ENCODE measurements around the gene KCNJ16.

Gene KCNJ16

GRCh38 chr17:70074236-70074830 lies 692 bp upstream of the KCNJ16 start:
- Histone ChIP-seq H3K9ac (ENCODE audit: low read depth, low read length) (no peak overlapping the region), H3K4me1 (ENCODE audit: insufficient read depth, low read length) (peaks cover 6% of the 10 kb centered on the region; the same call in 1 of the 2 replicates), H3K9me3 (ENCODE audit: control insufficient read depth, insufficient read depth, low read length) (no peaks in the 10 kb centered on the region), H3K36me3 (ENCODE audit: insufficient read depth, low read length) (no peaks in the 10 kb centered on the region)

GRCh38 chr17:70076189-70076588 lies 1.2 kb downstream of the KCNJ16 start:
- H3K4me1 ChIP-seq (ENCODE audit: insufficient read depth, low read length): no peaks in the 10 kb centered on the region
- H3K9me3 ChIP-seq (ENCODE audit: control insufficient read depth, insufficient read depth, low read length): no peaks in the 10 kb centered on the region
- H3K36me3 ChIP-seq (ENCODE audit: insufficient read depth, low read length): no peaks in the 10 kb centered on the region
- no peak overlapping the region for H3K9ac ChIP-seq (ENCODE audit: low read depth, low read length)

GRCh38 chr17:70076831-70077230 lies 1.8 kb downstream of the KCNJ16 start:
- Histone ChIP-seq H3K4me1 (ENCODE audit: insufficient read depth, low read length) (no peaks in the 10 kb centered on the region), H3K9ac (ENCODE audit: low read depth, low read length) (no peak overlapping the region), H3K9me3 (ENCODE audit: control insufficient read depth, insufficient read depth, low read length) (no peaks in the 10 kb centered on the region), H3K36me3 (ENCODE audit: insufficient read depth, low read length) (no peaks in the 10 kb centered on the region)

- Histone ChIP-seq H3K9me3 (ENCODE audit: control insufficient read depth, insufficient read depth, low read length) (no peaks in the 10 kb centered on the region), H3K9ac (ENCODE audit: low read depth, low read length) (no peak overlapping the region), H3K36me3 (ENCODE audit: insufficient read depth, low read length) (no peaks in the 10 kb centered on the region), H3K4me1 (ENCODE audit: insufficient read depth, low read length) (no peaks in the 10 kb centered on the region)
Measured at GRCh38 chr17:70078549-70078948, 3.5 kb downstream of the KCNJ16 start.

DNA sequence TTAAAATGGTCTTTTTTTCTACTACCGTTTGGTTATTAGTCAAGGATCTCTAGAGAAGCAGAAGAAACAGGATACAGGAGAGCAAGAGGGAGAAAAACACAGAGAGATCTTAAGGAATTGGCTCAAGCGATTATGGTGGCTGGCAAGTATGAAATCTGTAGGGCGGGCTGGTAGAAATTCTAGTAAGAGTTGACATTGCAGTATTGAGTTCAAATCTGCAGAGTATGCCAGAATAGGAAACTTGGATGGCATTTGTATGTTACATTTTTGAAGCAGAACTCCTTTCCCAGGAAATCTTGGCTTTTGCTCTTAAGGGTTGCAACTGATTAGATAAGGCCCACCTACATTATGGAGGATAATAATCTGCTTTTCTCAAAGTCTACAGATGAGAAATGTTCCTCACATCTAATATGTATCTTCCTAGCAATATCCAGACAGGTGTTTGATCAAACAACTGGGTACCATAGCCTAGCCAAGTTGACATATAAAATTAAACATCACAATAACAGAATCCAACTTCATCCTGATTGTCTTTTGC lies 4.0 kb downstream of the KCNJ16 start:
- no peak overlapping the region for H3K9ac ChIP-seq (ENCODE audit: low read depth, low read length)
- no peaks in the 10 kb centered on the region for H3K9me3 ChIP-seq (ENCODE audit: control insufficient read depth, insufficient read depth, low read length)
- no peaks in the 10 kb centered on the region for H3K4me1 ChIP-seq (ENCODE audit: insufficient read depth, low read length)
- no peaks in the 10 kb centered on the region for H3K36me3 ChIP-seq (ENCODE audit: insufficient read depth, low read length)

DNA sequence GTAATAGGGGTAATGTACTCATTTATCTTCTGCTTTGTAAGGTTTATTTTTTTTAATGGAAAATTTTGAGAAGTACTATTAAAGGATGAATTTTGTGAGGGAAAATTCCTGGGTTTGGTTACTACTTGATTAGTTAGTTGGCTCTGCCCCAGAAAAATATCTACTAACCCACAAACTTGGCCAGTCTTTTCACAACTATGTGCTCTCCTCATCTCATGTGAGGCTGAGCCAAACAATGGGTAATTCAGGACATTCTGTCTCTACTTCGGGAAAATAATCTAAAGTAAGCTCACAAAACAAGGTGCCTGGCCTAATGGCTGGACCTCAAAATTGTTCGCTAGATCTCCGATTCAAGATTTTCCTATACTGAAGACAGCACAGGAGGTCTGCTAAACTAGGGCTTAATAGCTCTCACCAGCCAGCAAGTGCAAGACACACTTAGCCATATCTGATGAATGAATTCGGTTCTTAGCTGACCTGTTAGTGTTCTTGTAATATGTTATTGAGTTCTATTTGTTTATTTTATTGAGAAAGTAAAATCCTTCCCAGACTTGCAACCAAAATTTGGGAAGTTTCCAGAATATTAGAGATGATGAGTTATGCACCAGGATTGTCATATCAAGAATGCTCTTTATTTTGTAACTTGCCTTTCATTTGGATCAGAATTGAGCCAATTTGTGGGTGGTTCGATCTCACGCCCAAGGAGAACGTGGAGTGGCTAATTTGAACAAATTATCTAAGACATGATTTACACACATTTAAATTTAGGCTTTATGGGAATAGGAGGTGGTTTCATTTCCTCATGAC lies 5.7 kb downstream of the KCNJ16 start:
- no peaks in the 10 kb centered on the region for H3K4me1 ChIP-seq (ENCODE audit: insufficient read depth, low read length)
- H3K36me3 ChIP-seq (ENCODE audit: insufficient read depth, low read length): no peaks in the 10 kb centered on the region
- no peaks in the 10 kb centered on the region for H3K9me3 ChIP-seq (ENCODE audit: control insufficient read depth, insufficient read depth, low read length)
- no peak overlapping the region for H3K9ac ChIP-seq (ENCODE audit: low read depth, low read length)

DNA sequence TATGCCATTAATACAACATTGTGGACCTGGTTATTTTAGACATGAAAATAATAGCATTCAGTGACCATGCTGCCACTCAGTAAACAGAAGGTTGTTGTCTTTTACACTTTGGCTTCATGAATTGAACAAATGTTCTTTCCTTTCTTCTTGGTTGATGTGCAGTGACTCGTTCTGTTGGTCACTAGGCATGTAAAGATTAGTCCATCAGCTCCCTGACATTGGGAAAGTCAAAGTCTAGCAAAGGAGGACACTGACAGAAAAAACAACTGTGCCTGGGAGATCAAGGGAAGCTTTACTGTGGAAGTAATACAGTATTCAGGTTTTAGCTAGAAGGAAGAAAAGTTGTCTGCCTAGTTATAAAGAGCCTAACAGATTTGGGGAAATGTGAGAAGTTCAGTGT lies 6.9 kb downstream of the KCNJ16 start:
- Histone ChIP-seq H3K9me3 (ENCODE audit: control insufficient read depth, insufficient read depth, low read length) (no peaks in the 10 kb centered on the region), H3K4me1 (ENCODE audit: insufficient read depth, low read length) (no peaks in the 10 kb centered on the region), H3K9ac (ENCODE audit: low read depth, low read length) (no peak overlapping the region), H3K36me3 (ENCODE audit: insufficient read depth, low read length) (no peaks in the 10 kb centered on the region)

- Histone ChIP-seq H3K9me3 (ENCODE audit: control insufficient read depth, insufficient read depth, low read length) (no peaks in the 10 kb centered on the region), H3K36me3 (ENCODE audit: insufficient read depth, low read length) (no peaks in the 10 kb centered on the region)
Measured at GRCh38 chr17:70084476-70084875, 9.5 kb downstream of the KCNJ16 start.

DNA sequence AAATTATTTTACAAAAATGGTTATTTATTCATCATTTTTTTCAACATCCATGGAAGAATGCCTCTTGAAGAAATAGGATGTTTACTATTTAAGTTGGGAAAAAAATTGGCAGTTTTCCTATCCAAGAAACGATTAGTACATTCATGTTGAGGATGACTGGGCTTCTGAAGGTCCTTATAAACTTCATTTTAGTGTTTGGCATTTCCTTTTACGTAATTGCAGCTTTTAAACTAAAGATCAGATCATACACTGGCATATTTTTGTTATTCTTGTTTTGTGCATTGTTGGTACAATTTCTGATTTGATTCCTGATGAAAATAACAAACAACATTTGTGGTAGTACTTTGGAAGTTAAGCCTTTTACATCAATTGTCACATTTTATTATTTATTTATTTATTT lies 11.5 kb downstream of the KCNJ16 start:
- Histone ChIP-seq H3K36me3 (ENCODE audit: insufficient read depth, low read length) (no peaks in the 10 kb centered on the region), H3K9ac (ENCODE audit: low read depth, low read length) (no peak overlapping the region), H3K9me3 (ENCODE audit: control insufficient read depth, insufficient read depth, low read length) (no peaks in the 10 kb centered on the region), H3K4me1 (ENCODE audit: insufficient read depth, low read length) (no peaks in the 10 kb centered on the region)

More at GRCh38 chr17:70084476-70084875, 9.5 kb downstream of the KCNJ16 start:
- Histone ChIP-seq H3K4me1 (ENCODE audit: insufficient read depth, low read length) (no peaks in the 10 kb centered on the region), H3K9ac (ENCODE audit: low read depth, low read length) (no peak overlapping the region)

GRCh38 chr17:70089513-70090148 lies 14.6 kb downstream of the KCNJ16 start:
- H3K4me1 ChIP-seq (ENCODE audit: insufficient read depth, low read length): no peaks in the 10 kb centered on the region
- no peaks in the 10 kb centered on the region for H3K36me3 ChIP-seq (ENCODE audit: insufficient read depth, low read length)
- H3K9ac ChIP-seq (ENCODE audit: low read depth, low read length): no peak overlapping the region
- no peaks in the 10 kb centered on the region for H3K9me3 ChIP-seq (ENCODE audit: control insufficient read depth, insufficient read depth, low read length)

DNA sequence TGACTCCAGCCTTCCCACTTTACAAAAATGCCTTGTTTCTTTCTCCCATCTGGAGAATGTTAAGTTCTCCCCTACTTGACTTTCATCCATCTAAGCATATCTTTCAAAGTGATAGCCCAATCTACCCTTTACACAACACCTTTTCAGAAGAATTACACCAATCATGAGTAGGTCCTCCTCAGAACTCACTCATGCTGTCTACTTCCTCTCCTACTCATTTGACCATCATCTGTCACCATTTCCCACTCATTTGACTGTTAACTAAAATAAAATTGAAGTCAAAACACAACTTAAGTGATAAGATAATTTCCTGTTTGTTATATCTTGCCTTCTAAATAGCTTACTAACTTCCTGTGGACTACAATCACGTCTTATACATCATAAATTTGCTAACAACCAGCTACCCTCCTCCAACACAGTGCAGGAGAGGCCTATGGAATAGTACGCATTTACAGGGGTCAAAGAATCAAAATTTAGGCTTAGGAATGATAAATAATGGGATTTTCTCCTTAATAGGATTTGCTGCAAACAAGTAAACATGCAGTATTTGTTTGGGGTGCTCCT lies 16.1 kb downstream of the KCNJ16 start:
- Histone ChIP-seq H3K4me1 (ENCODE audit: insufficient read depth, low read length) (no peaks in the 10 kb centered on the region), H3K36me3 (ENCODE audit: insufficient read depth, low read length) (no peaks in the 10 kb centered on the region), H3K9ac (ENCODE audit: low read depth, low read length) (no peak overlapping the region), H3K9me3 (ENCODE audit: control insufficient read depth, insufficient read depth, low read length) (no peaks in the 10 kb centered on the region)

- no peaks in the 10 kb centered on the region for H3K4me1 ChIP-seq (ENCODE audit: insufficient read depth, low read length)
- no peak overlapping the region for H3K9ac ChIP-seq (ENCODE audit: low read depth, low read length)
- no peaks in the 10 kb centered on the region for H3K9me3 ChIP-seq (ENCODE audit: control insufficient read depth, insufficient read depth, low read length)
- no peaks in the 10 kb centered on the region for H3K36me3 ChIP-seq (ENCODE audit: insufficient read depth, low read length)
Measured at GRCh38 chr17:70091696-70092095, 16.7 kb downstream of the KCNJ16 start.

DNA sequence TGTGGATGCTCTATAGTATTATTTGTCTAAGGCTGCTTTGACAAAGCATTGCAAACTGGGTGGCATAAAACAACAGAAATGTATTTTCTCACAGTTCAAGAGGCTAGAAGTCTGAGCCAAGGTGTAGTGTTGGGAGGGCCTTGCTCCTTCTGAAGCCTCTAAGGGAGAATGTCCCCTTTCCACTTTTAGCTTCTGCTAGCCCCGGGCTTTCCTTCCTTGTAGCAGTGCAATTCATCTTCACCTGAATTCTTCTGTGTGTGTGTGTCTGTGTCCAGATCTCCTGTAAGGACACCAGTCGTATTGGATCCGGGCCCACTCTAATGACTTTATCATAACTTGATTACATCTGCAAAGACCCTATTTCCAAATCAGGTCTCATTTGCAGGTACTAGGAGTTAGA lies 18.1 kb downstream of the KCNJ16 start:
- Histone ChIP-seq H3K4me1 (ENCODE audit: insufficient read depth, low read length) (no peaks in the 10 kb centered on the region), H3K9me3 (ENCODE audit: control insufficient read depth, insufficient read depth, low read length) (no peaks in the 10 kb centered on the region), H3K36me3 (ENCODE audit: insufficient read depth, low read length) (no peaks in the 10 kb centered on the region), H3K9ac (ENCODE audit: low read depth, low read length) (no peak overlapping the region)

DNA sequence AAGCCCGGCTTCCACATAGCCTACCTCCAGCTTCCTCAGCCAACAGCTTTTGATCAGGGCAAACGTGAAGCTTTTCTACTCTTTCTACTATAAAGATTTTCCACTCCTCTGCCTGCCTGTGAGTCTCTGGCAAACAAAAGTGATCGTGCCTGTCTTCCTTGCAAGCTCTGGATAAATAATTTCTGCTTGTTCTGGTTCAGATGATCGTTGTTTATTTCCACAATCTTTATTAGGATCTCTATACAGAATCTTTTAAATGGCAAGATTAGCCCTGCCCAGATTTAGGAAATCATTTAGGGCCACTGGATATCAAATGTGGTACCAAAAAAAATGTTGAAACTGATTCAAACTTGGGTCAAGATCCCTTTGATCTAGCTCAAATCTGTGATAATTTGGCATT lies 20.4 kb downstream of the KCNJ16 start:
- Histone ChIP-seq H3K36me3 (ENCODE audit: insufficient read depth, low read length) (no peaks in the 10 kb centered on the region), H3K9me3 (ENCODE audit: control insufficient read depth, insufficient read depth, low read length) (no peaks in the 10 kb centered on the region), H3K4me1 (ENCODE audit: insufficient read depth, low read length) (no peaks in the 10 kb centered on the region), H3K9ac (ENCODE audit: low read depth, low read length) (no peak overlapping the region)
